ENCODE measurements around the gene ZBTB14.

DNA sequence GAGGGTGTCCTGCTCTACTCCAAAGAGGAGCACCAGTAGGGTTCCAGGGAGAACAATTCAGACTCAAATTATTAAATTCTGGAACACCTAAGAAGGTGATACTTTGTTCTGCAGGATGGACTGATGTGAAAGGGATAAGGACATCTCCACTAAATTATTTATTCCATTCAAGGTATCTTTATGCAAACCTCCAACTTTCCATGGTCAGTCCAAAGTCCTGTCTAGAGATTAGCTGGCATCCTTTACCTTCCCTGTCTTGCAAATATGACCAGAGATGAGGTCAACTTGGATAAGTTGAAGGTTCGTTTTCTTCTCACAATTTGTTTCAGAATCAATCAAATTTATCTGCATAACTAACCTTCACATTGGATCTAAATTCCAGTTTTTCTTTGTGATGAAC, 8.7 kb upstream of the ZBTB14 start:
- TF ChIP-seq, protein P1, sequence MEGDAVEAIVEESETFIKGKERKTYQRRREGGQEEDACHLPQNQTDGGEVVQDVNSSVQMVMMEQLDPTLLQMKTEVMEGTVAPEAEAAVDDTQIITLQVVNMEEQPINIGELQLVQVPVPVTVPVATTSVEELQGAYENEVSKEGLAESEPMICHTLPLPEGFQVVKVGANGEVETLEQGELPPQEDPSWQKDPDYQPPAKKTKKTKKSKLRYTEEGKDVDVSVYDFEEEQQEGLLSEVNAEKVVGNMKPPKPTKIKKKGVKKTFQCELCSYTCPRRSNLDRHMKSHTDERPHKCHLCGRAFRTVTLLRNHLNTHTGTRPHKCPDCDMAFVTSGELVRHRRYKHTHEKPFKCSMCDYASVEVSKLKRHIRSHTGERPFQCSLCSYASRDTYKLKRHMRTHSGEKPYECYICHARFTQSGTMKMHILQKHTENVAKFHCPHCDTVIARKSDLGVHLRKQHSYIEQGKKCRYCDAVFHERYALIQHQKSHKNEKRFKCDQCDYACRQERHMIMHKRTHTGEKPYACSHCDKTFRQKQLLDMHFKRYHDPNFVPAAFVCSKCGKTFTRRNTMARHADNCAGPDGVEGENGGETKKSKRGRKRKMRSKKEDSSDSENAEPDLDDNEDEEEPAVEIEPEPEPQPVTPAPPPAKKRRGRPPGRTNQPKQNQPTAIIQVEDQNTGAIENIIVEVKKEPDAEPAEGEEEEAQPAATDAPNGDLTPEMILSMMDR (conservative IDR thresholded peaks at IDR 0.05; ENCODE audit: low read length) = no peak
- TF ChIP-seq EZH2phosphoT487 (IDR thresholded peaks at IDR 0.05; ENCODE audit: borderline replicate concordance) = no peak

Data from Loucy (cell line).